GM12878 (cell line): ENCODE results near the gene RP2. TPM values are rescaled to one million over a fixed set of nuclear protein-coding genes. Genes with fewer than 3 reads are reported as not detected.

Source experiments
- polyA plus RNA-seq, 11 experiments: library from polyadenylated mRNA; depleted of rRNA in 4 of 11; unstranded in 6 of 11; stranded (reverse) in 5 of 11; fragments of >200 nt; fragmentation: Nextera tagmentation in 4 of 11; fragmentation: Illumina TruSeq in 1 of 11; extraction: Ambion mirVana in 4 of 11; extraction: Trizol in 1 of 11; gene quantifications; 1 replicate in 1 of 11; 2 replicates in 10 of 11; pipeline versions ENCODE4 v1.2.1 to v1.2.3, GENCODE V29; 2011 to 2016; ENCODE audit warnings: inconsistent platforms in 2 of 11, missing spikeins in 2 of 11, low read depth in 1 of 11
- total RNA-seq, 4 experiments: library from RNA; depleted of rRNA in 3 of 4; stranded (reverse); fragments of >200 nt in 3 of 4; fragmentation: Illumina TruSeq in 1 of 4; extraction: Trizol in 1 of 4; gene quantifications; 2 replicates each; pipeline versions ENCODE4 v1.2.1 to v1.2.3, GENCODE V29; 2013 to 2021

The RP2 gene
- total and polyA plus RNA-seq, 10 of the 15 experiments (the other 5 are each of a cell fraction or from before 2014, with no cell fraction given), result 3.5 to 11.0 (median 5.7) TPM

Other genes starting within 250 kb of the RP2 start
- gene SLC9A7, start 77.9 kb upstream of the RP2 start, total RNA-seq (2014; rRNA removed), result 54.2 and 56.2 TPM in 2 replicates
- gene SLC9A7, start 77.9 kb upstream of the RP2 start, total RNA-seq (2014; rRNA removed; fragmentation: Illumina TruSeq; extraction: Trizol), result 61.9 and 62.8 TPM in 2 replicates
- gene SLC9A7, start 77.9 kb upstream of the RP2 start, total RNA-seq (2021), result 52.6 and 57.2 TPM in 2 replicates
- gene SLC9A7, start 77.9 kb upstream of the RP2 start, polyA plus RNA-seq (2011; rRNA removed), result 45.3 and 53.4 TPM in 2 replicates
- gene SLC9A7, start 77.9 kb upstream of the RP2 start, polyA plus RNA-seq (2014; fragmentation: Illumina TruSeq; extraction: Trizol), result 31.0 and 36.2 TPM in 2 replicates
- gene SLC9A7, start 77.9 kb upstream of the RP2 start, polyA plus RNA-seq (2014; fragmentation: Nextera tagmentation; extraction: Ambion mirVana), result 1 to 10 TPM; 5.0 to 5.2 TPM
- gene SLC9A7, start 77.9 kb upstream of the RP2 start, polyA plus RNA-seq (2014; rRNA removed), result 24.8 and 28.4 TPM in 2 replicates
- gene SLC9A7, start 77.9 kb upstream of the RP2 start, polyA plus RNA-seq (2016; fragmentation: Nextera tagmentation; extraction: Ambion mirVana), result 10 to 100 TPM; 13.1 to 14.1 TPM
- gene JADE3, start 75.4 kb downstream of the RP2 start, total RNA-seq (2014; rRNA removed), result 0.51 and 0.54 TPM in 2 replicates
- gene JADE3, start 75.4 kb downstream of the RP2 start, total RNA-seq (2014; rRNA removed; fragmentation: Illumina TruSeq; extraction: Trizol), result 0.51 and 0.63 TPM in 2 replicates
- gene JADE3, start 75.4 kb downstream of the RP2 start, total RNA-seq (2021), result 0.80 and 0.88 TPM in 2 replicates
- 12.9 and 13.0 TPM in 2 replicates for gene JADE3, start 75.4 kb downstream of the RP2 start, polyA plus RNA-seq (2011; rRNA removed)
- 0.75 and 0.82 TPM in 2 replicates for gene JADE3, start 75.4 kb downstream of the RP2 start, polyA plus RNA-seq (2014; fragmentation: Illumina TruSeq; extraction: Trizol)
- under 1 TPM; 0.06 to 0.13 TPM for gene JADE3, start 75.4 kb downstream of the RP2 start, polyA plus RNA-seq (2014; fragmentation: Nextera tagmentation; extraction: Ambion mirVana)
- gene JADE3, start 75.4 kb downstream of the RP2 start, polyA plus RNA-seq (2014; rRNA removed), result 0.32 and 0.39 TPM in 2 replicates
- gene JADE3, start 75.4 kb downstream of the RP2 start, polyA plus RNA-seq (2016; fragmentation: Nextera tagmentation; extraction: Ambion mirVana), result under 1 TPM; 0.67 to 0.78 TPM
- not detected in 2 replicates for gene RGN, start 241.4 kb downstream of the RP2 start, total RNA-seq (2014; rRNA removed)
- gene RGN, start 241.4 kb downstream of the RP2 start, total RNA-seq (2014; rRNA removed; fragmentation: Illumina TruSeq; extraction: Trizol), result not detected in 2 replicates
- gene RGN, start 241.4 kb downstream of the RP2 start, total RNA-seq (2021), result 0.13 and 0.15 TPM in 2 replicates
- not detected in 2 replicates for gene RGN, start 241.4 kb downstream of the RP2 start, polyA plus RNA-seq (2011; rRNA removed)
- gene RGN, start 241.4 kb downstream of the RP2 start, polyA plus RNA-seq (2014; fragmentation: Illumina TruSeq; extraction: Trizol), result not detected in 2 replicates
- gene RGN, start 241.4 kb downstream of the RP2 start, polyA plus RNA-seq (2014; fragmentation: Nextera tagmentation; extraction: Ambion mirVana), result not detected
- gene RGN, start 241.4 kb downstream of the RP2 start, polyA plus RNA-seq (2014; rRNA removed), result not detected in 2 replicates
- not detected for gene RGN, start 241.4 kb downstream of the RP2 start, polyA plus RNA-seq (2016; fragmentation: Nextera tagmentation; extraction: Ambion mirVana)